Mesothelial cell of epicardium (in vitro differentiated cells): ENCODE data around the gene TMPRSS6. TPM values are rescaled to one million over a fixed set of nuclear protein-coding genes. Genes with fewer than 3 reads are reported as not detected.
A peak's percentile ranks its signal among the peaks of the same experiment; 100 is the strongest.

Experiments used
- DNase-seq, 2 experiments: peaks; one replicate each; pipeline ENCODE4 v3.0.0; 2021; ENCODE audit warnings: low spot score in 2 of 2; ENCODE audit not compliant: unreplicated experiment in 2 of 2
- H3K27ac Mint-ChIP-seq: 2 replicates; pipeline ENCODE4 v1.8.0; 2021; ENCODE audit warnings: mixed read lengths
- H3K27me3 Mint-ChIP-seq: 2 replicates; pipeline ENCODE4 v1.8.0; 2021; ENCODE audit warnings: low read depth, mixed read lengths
- H3K36me3 Mint-ChIP-seq: 2 replicates; pipeline ENCODE4 v1.8.0; 2021; ENCODE audit warnings: mixed read lengths
- H3K4me1 Mint-ChIP-seq: 2 replicates; pipeline ENCODE4 v1.8.0; 2021; ENCODE audit warnings: mixed read lengths
- H3K4me3 Mint-ChIP-seq: 2 replicates; pipeline ENCODE4 v1.8.0; 2021; ENCODE audit warnings: mild to moderate bottlenecking, moderate library complexity, mixed read lengths
- H3K9me3 Mint-ChIP-seq: 2 replicates; pipeline ENCODE4 v1.8.0; 2021; ENCODE audit warnings: mixed read lengths
- total RNA-seq: library from RNA; stranded (reverse); gene quantifications from 3 replicates; pipeline ENCODE4 v1.2.1, GENCODE V29; 2021
- TF ChIP-seq, protein P1 (sequence below): fragments of 200-600 bp; sonication (generic); IDR thresholded peaks from one replicate; pipeline ENCODE4 v1.5.0; 2021; ENCODE audit warnings: antibody characterized with exemption; ENCODE audit not compliant: unreplicated experiment

Gene TMPRSS6
- total RNA-seq, 1 donor from 2014 or later, result not detected

DNA sequence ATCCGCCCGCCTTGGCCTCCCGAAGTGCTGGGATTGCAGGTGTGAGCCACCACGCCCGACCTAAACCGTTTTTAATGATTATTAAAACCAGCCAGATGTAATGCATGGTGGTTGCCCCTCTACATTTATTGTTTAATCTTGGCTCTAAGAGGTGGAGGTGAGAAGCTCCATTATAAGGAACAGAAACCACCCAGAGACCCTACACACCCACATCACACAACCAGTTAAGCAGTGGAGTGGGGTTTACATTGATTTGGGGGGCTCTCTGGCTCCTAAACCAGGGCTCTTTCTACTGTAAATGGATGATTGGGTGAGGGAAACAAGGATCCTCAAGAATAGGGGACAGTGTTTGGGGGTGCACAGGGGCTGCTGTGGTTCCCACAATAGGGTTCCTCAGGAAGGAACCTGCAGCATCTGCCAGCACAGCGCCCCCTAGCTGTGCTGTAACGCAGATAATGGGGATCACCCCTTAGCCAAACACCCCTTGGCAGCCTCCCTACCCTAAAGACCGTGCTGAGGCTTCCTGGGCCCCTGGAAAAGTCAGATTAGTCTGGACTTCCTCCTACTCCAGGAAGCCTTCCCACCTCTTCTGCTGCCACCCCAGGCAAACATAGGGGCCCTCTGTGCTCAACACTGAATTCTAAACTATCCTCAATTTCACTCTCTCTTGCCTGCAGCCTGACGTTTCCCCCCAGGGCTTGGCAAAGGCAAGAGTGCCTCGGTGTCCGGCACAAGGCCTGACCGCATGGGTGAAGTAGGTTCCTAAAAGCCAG lies 87.6 kb downstream of the TMPRSS6 start:
- Mint-ChIP-seq H3K27me3 (no peaks in the 10 kb centered on the region), H3K36me3 (peaks cover 16% of the 10 kb centered on the region), H3K4me1 (peaks cover 26% of the 10 kb centered on the region), H3K9me3 (no peaks in the 10 kb centered on the region), H3K4me3 (peak overlapping the region; percentile 60), H3K27ac (no peak overlapping the region)
- TF ChIP-seq, protein P1, sequence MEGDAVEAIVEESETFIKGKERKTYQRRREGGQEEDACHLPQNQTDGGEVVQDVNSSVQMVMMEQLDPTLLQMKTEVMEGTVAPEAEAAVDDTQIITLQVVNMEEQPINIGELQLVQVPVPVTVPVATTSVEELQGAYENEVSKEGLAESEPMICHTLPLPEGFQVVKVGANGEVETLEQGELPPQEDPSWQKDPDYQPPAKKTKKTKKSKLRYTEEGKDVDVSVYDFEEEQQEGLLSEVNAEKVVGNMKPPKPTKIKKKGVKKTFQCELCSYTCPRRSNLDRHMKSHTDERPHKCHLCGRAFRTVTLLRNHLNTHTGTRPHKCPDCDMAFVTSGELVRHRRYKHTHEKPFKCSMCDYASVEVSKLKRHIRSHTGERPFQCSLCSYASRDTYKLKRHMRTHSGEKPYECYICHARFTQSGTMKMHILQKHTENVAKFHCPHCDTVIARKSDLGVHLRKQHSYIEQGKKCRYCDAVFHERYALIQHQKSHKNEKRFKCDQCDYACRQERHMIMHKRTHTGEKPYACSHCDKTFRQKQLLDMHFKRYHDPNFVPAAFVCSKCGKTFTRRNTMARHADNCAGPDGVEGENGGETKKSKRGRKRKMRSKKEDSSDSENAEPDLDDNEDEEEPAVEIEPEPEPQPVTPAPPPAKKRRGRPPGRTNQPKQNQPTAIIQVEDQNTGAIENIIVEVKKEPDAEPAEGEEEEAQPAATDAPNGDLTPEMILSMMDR, result peak; percentile 70
- no peak for DNase-seq

DNA sequence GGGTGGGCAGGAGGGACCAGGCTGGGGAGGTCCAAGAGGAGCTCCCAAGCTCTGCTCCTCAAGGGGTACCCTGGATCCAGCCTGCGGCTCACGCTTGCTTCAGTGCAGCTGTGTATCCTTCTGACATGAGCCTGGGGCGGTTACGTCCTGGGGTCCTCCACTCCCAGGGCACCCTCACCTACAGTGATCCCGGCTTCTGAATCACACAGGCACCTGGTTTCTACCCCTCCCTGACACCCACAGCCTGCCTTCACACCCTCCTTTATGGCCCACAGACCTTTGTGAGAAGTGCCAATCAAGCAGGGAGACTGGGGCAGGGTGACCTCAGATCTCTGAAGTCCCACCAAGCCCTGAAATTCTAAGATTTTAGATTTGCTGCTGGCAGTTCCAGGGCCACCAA lies 88.5 kb downstream of the TMPRSS6 start:
- Mint-ChIP-seq H3K27me3 (no peaks in the 10 kb centered on the region), H3K4me3 (peak overlapping the region; percentile 17)
- TF ChIP-seq, protein P1, result no peak

GRCh38 chr22:37020192-37020479 lies 89.4 kb downstream of the TMPRSS6 start:
- H3K36me3 Mint-ChIP-seq, result peaks cover 8% of the 10 kb centered on the region
- no peaks in the 10 kb centered on the region for H3K9me3 Mint-ChIP-seq
- peak overlapping the region; percentile 92 for H3K27ac Mint-ChIP-seq
- DNase-seq, result no peak
- TF ChIP-seq, protein P1, result no peak
- H3K27me3 Mint-ChIP-seq, result no peaks in the 10 kb centered on the region
- peak overlapping the region; percentile 90 for H3K4me3 Mint-ChIP-seq
- peaks cover 26% of the 10 kb centered on the region for H3K4me1 Mint-ChIP-seq

More for the DNA sequence above, 88.5 kb downstream of the TMPRSS6 start:
- no peak overlapping the region for H3K27ac Mint-ChIP-seq
- no peaks in the 10 kb centered on the region for H3K9me3 Mint-ChIP-seq
- peaks cover 26% of the 10 kb centered on the region for H3K4me1 Mint-ChIP-seq
- peaks cover 14% of the 10 kb centered on the region for H3K36me3 Mint-ChIP-seq
- DNase-seq, result no peak

- Mint-ChIP-seq H3K4me1 (peaks cover 26% of the 10 kb centered on the region), H3K27ac (peak within 1 kb of the TSS; percentile 92), H3K4me3 (peak within 1 kb of the TSS; percentile 90), H3K27me3 (no peaks in the 10 kb centered on the region), H3K9me3 (no peaks in the 10 kb centered on the region), H3K36me3 (peaks cover 3% of the 10 kb centered on the region)
- peak; percentile 57 to 74 for DNase-seq
- TF ChIP-seq, protein P1, result no peak
Measured at GRCh38 chr22:37019309-37020191, 90.0 kb downstream of the TMPRSS6 start, which contains the start of the genes MPST and TST. Gene MPST (plus strand): TSS chr22:37019742. CDS start chr22:37019837, 95 bp downstream. Gene TST (minus strand): TSS chr22:37019447. CDS start chr22:37018732, 715 bp downstream.

DNA sequence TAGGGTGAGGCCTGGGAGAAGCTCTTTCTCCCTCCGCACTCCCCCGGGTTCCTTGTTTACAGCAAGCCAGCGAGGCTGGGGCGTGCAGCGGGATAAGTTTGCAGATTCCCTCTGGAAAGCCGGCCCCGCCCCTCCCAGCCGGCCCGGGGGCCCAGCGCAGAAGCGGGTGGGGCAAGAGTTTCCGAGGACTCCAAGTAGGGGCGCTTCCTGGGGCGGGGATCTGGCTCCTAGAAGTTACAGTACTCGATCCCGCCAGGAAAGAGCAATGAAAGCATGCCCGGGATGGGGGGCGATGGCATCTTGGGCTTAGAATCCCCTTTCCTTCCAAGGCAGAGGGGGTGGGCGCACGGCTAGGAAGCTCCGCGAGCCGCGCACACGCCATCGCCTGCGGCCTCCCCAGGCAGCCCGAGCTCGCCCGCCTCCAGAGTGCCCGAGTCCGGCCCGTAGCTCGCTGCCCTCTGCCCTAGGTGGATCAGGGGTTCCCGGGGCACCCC lies 90.7 kb downstream of the TMPRSS6 start:
- no peaks in the 10 kb centered on the region for H3K9me3 Mint-ChIP-seq
- TF ChIP-seq, protein P1, result no peak
- H3K36me3 Mint-ChIP-seq, result peaks cover 3% of the 10 kb centered on the region
- H3K4me1 Mint-ChIP-seq, result peaks cover 26% of the 10 kb centered on the region
- peak; percentile 52 to 72 for DNase-seq
- H3K27me3 Mint-ChIP-seq, result no peaks in the 10 kb centered on the region
- H3K27ac Mint-ChIP-seq, result peak overlapping the region; percentile 87
- peak overlapping the region; percentile 80 for H3K4me3 Mint-ChIP-seq
